Measurements from ENCODE around the gene THAP4.

Gene THAP4

GRCh38 chr2:241547781-241548450, 89.0 kb downstream of the THAP4 start:
- DNase-seq (ENCODE audit: low read depth in 3 of 3) = no peak

- DNase-seq (ENCODE audit: low read depth in 3 of 3) = no peak
Measured at GRCh38 chr2:241546771-241547498, 90.0 kb downstream of the THAP4 start.

GRCh38 chr2:241545523-241546473, 91.2 kb downstream of the THAP4 start:
- no peak for DNase-seq (ENCODE audit: low read depth in 3 of 3)

GRCh38 chr2:241545106-241545505, 91.9 kb downstream of the THAP4 start:
- DNase-seq (ENCODE audit: low read depth in 3 of 3) = no peak

- no peak for DNase-seq (ENCODE audit: low read depth in 3 of 3)
Measured at GRCh38 chr2:241542278-241542605, 94.7 kb downstream of the THAP4 start.

GRCh38 chr2:241541564-241542277, 95.2 kb downstream of the THAP4 start:
- no peak for DNase-seq (ENCODE audit: low read depth in 3 of 3)

GRCh38 chr2:241540771-241541561, 96.0 kb downstream of the THAP4 start:
- DNase-seq (ENCODE audit: low read depth in 3 of 3) = peak; percentile 39 to 74 (median 66)

- no peak for DNase-seq (ENCODE audit: low read depth in 3 of 3)
Measured at GRCh38 chr2:241540401-241540770, 96.6 kb downstream of the THAP4 start.

GRCh38 chr2:241539616-241540374, 97.2 kb downstream of the THAP4 start:
- no peak for DNase-seq (ENCODE audit: low read depth in 3 of 3)

- DNase-seq (ENCODE audit: low read depth in 3 of 3) = no peak
Measured at GRCh38 chr2:241538838-241539615, 97.9 kb downstream of the THAP4 start.

- DNase-seq (ENCODE audit: low read depth in 3 of 3) = no peak
Measured at GRCh38 chr2:241535871-241536655, 100.9 kb downstream of the THAP4 start.

- no peak for DNase-seq (ENCODE audit: low read depth in 3 of 3)
Measured at GRCh38 chr2:241534701-241535375, 102.1 kb downstream of the THAP4 start.
